ENCODE results near the gene FAM20C. TPM values are rescaled to one million over a fixed set of nuclear protein-coding genes. Genes with fewer than 3 reads are reported as not detected.

FAM20C gene
- total RNA-seq, 2 donors from 2014 or later = 13.7 to 19.9 TPM

DNA sequence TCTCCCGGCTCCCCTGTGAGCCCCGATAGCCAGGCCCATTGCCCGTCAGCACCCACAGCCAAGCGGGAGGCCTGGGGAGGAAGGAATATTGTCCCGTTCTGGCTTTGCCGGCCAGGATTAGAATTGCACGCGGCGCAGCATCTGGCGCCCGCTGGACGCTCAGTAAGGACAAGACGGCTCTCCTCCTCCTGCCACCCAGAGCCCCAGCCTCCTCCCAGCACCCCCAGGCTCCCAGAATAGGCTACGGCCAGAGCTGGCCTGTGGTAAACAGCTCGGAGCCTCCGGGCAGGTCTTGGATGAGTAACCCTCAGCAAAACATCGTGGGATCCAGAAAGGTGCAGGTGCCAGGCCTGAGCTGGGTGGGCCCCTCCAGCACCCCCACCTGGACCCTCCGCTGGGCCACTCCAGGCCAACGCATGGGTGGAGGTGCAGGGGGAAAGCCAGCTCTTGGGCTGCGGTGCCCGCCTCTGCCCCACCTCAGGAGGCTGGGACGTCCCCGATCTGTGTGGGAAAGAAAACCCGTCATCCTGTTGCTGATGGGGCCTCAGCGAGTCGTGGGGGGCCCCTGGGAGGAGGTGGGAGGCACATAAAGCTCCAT, 5.8 kb upstream of the FAM20C start:
- Histone ChIP-seq H3K4me3 (no peak overlapping the region), H3K4me1 (peaks cover 0 to 7% of the 10 kb centered on the region in 2 donors), H3K27ac (no peak overlapping the region), H3K36me3 (no peaks in the 10 kb centered on the region), H3K9me3 (no peaks in the 10 kb centered on the region), H3K27me3 (no peaks in the 10 kb centered on the region)
- no peak for DNase-seq (ENCODE audit: low spot score)
- TF ChIP-seq, protein P1, sequence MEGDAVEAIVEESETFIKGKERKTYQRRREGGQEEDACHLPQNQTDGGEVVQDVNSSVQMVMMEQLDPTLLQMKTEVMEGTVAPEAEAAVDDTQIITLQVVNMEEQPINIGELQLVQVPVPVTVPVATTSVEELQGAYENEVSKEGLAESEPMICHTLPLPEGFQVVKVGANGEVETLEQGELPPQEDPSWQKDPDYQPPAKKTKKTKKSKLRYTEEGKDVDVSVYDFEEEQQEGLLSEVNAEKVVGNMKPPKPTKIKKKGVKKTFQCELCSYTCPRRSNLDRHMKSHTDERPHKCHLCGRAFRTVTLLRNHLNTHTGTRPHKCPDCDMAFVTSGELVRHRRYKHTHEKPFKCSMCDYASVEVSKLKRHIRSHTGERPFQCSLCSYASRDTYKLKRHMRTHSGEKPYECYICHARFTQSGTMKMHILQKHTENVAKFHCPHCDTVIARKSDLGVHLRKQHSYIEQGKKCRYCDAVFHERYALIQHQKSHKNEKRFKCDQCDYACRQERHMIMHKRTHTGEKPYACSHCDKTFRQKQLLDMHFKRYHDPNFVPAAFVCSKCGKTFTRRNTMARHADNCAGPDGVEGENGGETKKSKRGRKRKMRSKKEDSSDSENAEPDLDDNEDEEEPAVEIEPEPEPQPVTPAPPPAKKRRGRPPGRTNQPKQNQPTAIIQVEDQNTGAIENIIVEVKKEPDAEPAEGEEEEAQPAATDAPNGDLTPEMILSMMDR (IDR thresholded peaks at IDR 0.05) = no peak

- H3K27me3 ChIP-seq = no peaks in the 10 kb centered on the region
- no peak overlapping the region for H3K27ac ChIP-seq
- no peaks in the 10 kb centered on the region for H3K9me3 ChIP-seq
- no peaks in the 10 kb centered on the region for H3K36me3 ChIP-seq
- TF ChIP-seq, protein P1 (IDR thresholded peaks at IDR 0.05) = no peak
- H3K4me1 ChIP-seq = peaks cover 0 to 9% of the 10 kb centered on the region in 2 donors
- H3K4me3 ChIP-seq = no peak overlapping the region
- no peak for DNase-seq (ENCODE audit: low spot score)
These were observed 5.0 kb upstream of the FAM20C start for GRCh38 chr7:187227-187927.

- no peaks in the 10 kb centered on the region for H3K36me3 ChIP-seq
- DNase-seq (ENCODE audit: low spot score) = no peak
- no peak overlapping the region for H3K4me3 ChIP-seq
- no peak overlapping the region for H3K27ac ChIP-seq
- H3K9me3 ChIP-seq = no peaks in the 10 kb centered on the region
- no peaks in the 10 kb centered on the region for H3K27me3 ChIP-seq
- TF ChIP-seq, protein P1 (IDR thresholded peaks at IDR 0.05) = no peak
- peaks cover 0 to 9% of the 10 kb centered on the region in 2 donors for H3K4me1 ChIP-seq
These were observed 4.2 kb upstream of the FAM20C start for GRCh38 chr7:188174-188573.

DNA sequence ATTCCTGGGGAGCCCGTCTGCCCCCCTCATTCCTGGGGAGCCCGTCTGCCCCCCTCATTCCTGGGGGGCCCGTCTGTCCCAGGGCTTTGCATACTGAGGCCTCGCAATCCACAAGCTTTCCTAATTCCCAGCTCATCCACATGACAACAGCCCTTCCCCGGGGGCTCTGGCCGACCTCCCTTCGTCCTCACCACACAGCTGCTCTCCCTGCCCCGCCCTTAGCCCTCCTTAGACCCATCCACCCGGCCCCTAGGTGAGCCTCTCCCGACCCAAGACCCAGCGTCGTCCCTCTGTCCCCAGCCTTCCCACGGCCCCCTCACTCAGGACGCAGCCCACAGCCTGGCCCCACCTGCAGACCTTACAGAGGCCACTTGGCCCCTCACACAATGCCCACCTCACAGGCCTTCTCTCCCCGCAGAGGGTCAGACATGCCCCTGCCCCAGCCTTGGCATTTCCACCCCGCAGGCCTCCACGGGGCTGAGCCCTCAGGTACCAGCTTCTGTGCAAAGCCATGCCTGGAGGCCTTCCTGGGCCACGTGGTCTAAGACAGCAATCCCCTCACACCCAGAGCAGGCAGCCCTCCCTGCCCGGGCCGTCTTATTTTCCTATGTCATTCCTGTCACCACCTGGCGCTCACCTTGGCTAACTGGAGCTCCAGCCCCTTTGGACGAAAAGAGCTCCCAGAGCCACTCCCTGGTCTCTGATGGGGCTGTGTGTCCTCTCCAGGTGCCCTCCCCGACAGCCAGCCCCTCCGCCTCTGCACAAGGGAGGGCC, 3.5 kb upstream of the FAM20C start:
- Histone ChIP-seq H3K36me3 (no peaks in the 10 kb centered on the region), H3K4me3 (no peak overlapping the region), H3K4me1 (peaks cover 0 to 14% of the 10 kb centered on the region in 2 donors), H3K27ac (no peak overlapping the region), H3K9me3 (no peaks in the 10 kb centered on the region), H3K27me3 (no peaks in the 10 kb centered on the region)
- DNase-seq (ENCODE audit: low spot score) = no peak
- TF ChIP-seq, protein P1 (IDR thresholded peaks at IDR 0.05) = no peak

- Histone ChIP-seq H3K9me3 (no peaks in the 10 kb centered on the region), H3K4me1 (peaks cover 0 to 22% of the 10 kb centered on the region in 2 donors), H3K27ac (no peak overlapping the region), H3K27me3 (no peaks in the 10 kb centered on the region), H3K36me3 (no peaks in the 10 kb centered on the region), H3K4me3 (no peak overlapping the region)
- no peak for DNase-seq (ENCODE audit: low spot score)
- TF ChIP-seq, protein P1 (IDR thresholded peaks at IDR 0.05) = no peak
These were observed 2.7 kb upstream of the FAM20C start for GRCh38 chr7:189719-190118.
